ENCODE data around the gene PDC. TPM values are rescaled to one million over a fixed set of nuclear protein-coding genes. Genes with fewer than 3 reads are reported as not detected.

PDC gene
- total RNA-seq, 2 experiments from 2014 or later, result not detected

- no peaks in the 10 kb centered on the region for H3K36me3 Mint-ChIP-seq (ENCODE audit: low read depth)
- intact Hi-C loops (cut with DNase I, micrococcal nuclease), result no loop called here
- H3K4me1 Mint-ChIP-seq (ENCODE audit: low read depth), result no peaks in the 10 kb centered on the region
- Histone ChIP-seq H3K9me3 (ENCODE audit: control insufficient read depth in 1 of 2, insufficient read depth in 1 of 2, low read length in 2 of 2) (no peaks in the 10 kb centered on the region), H3K36me3 (ENCODE audit: insufficient read depth, low read length) (no peaks in the 10 kb centered on the region), H3K27ac (ENCODE audit: low read depth in 1 of 2, low read length in 2 of 2) (no peak overlapping the region), H3K4me3 (ENCODE audit: low read length) (no peak overlapping the region), H3K27me3 (ENCODE audit: control insufficient read depth in 1 of 2, insufficient read depth in 2 of 2, low read length in 2 of 2) (no peaks in the 10 kb centered on the region), H3K4me1 (ENCODE audit: insufficient read depth, low read length) (no peaks in the 10 kb centered on the region)
- ChIA-PET POLR2A (no interaction called here), CTCF (no interaction called here)
- no peak overlapping the region for H3K4me3 Mint-ChIP-seq
- no peak for ATAC-seq (ENCODE audit: poor library complexity)
- DNase-seq, result no peak
- TF ChIP-seq CTCF (IDR thresholded peaks at IDR 0.05), result no peak
- no peaks in the 10 kb centered on the region for H3K27me3 Mint-ChIP-seq
- H3K27ac Mint-ChIP-seq, result no peak overlapping the region
- H3K9me3 Mint-ChIP-seq, result no peaks in the 10 kb centered on the region
These were observed 15.5 kb upstream of the PDC start for GRCh38 chr1:186476264-186477040.

GRCh38 chr1:186474208-186474607, 13.3 kb upstream of the PDC start:
- DNase-seq (no peak), ATAC-seq (ENCODE audit: poor library complexity) (no peak)
- no peaks in the 10 kb centered on the region for H3K27me3 ChIP-seq (ENCODE audit: control insufficient read depth in 1 of 2, insufficient read depth in 2 of 2, low read length in 2 of 2)
- no peaks in the 10 kb centered on the region for H3K27me3 Mint-ChIP-seq
- no peak overlapping the region for H3K27ac Mint-ChIP-seq
- intact Hi-C loops (cut with DNase I, micrococcal nuclease), result no loop called here
- no peaks in the 10 kb centered on the region for H3K4me1 Mint-ChIP-seq (ENCODE audit: low read depth)
- ChIA-PET CTCF (no interaction called here), POLR2A (no interaction called here)
- no peaks in the 10 kb centered on the region for H3K36me3 ChIP-seq (ENCODE audit: insufficient read depth, low read length)
- H3K4me3 ChIP-seq (ENCODE audit: low read length), result no peak overlapping the region
- no peak for TF ChIP-seq CTCF (IDR thresholded peaks at IDR 0.05)
- H3K4me3 Mint-ChIP-seq, result no peak overlapping the region
- no peak overlapping the region for H3K27ac ChIP-seq (ENCODE audit: low read depth in 1 of 2, low read length in 2 of 2)
- H3K9me3 ChIP-seq (ENCODE audit: control insufficient read depth in 1 of 2, insufficient read depth in 1 of 2, low read length in 2 of 2), result no peaks in the 10 kb centered on the region
- H3K36me3 Mint-ChIP-seq (ENCODE audit: low read depth), result no peaks in the 10 kb centered on the region
- H3K9me3 Mint-ChIP-seq, result no peaks in the 10 kb centered on the region
- no peaks in the 10 kb centered on the region for H3K4me1 ChIP-seq (ENCODE audit: insufficient read depth, low read length)

GRCh38 chr1:186473047-186473446, 12.1 kb upstream of the PDC start:
- Mint-ChIP-seq H3K27me3 (no peaks in the 10 kb centered on the region), H3K4me3 (no peak overlapping the region), H3K9me3 (no peaks in the 10 kb centered on the region), H3K36me3 (ENCODE audit: low read depth) (no peaks in the 10 kb centered on the region), H3K4me1 (ENCODE audit: low read depth) (no peaks in the 10 kb centered on the region), H3K27ac (no peak overlapping the region)
- DNase-seq (no peak), ATAC-seq (ENCODE audit: poor library complexity) (no peak)
- POLR2A ChIA-PET, result no interaction called here
- H3K27me3 ChIP-seq (ENCODE audit: control insufficient read depth in 1 of 2, insufficient read depth in 2 of 2, low read length in 2 of 2), result no peaks in the 10 kb centered on the region
- no peaks in the 10 kb centered on the region for H3K9me3 ChIP-seq (ENCODE audit: control insufficient read depth in 1 of 2, insufficient read depth in 1 of 2, low read length in 2 of 2)
- no peak for TF ChIP-seq CTCF (IDR thresholded peaks at IDR 0.05)
- H3K4me3 ChIP-seq (ENCODE audit: low read length), result no peak overlapping the region
- intact Hi-C loops (cut with DNase I, micrococcal nuclease), result no loop called here
- H3K4me1 ChIP-seq (ENCODE audit: insufficient read depth, low read length), result no peaks in the 10 kb centered on the region
- H3K27ac ChIP-seq (ENCODE audit: low read depth in 1 of 2, low read length in 2 of 2), result no peak overlapping the region
- CTCF ChIA-PET, result no interaction called here
- no peaks in the 10 kb centered on the region for H3K36me3 ChIP-seq (ENCODE audit: insufficient read depth, low read length)
